Fibroblast of lung (primary cell): Measurements from ENCODE around the gene UBN1.

ENCODE experiments used
- EZH2 ChIP-seq: IDR thresholded peaks from 2 replicates; pipeline ENCODE4 v1.5.1; 2012; ENCODE audit warnings: low read length, control low read depth, mild to moderate bottlenecking; ENCODE audit errors: missing control alignments
- TF ChIP-seq, protein P1 (sequence below), 2 donors: IDR thresholded peaks in 1 of 2; conservative IDR thresholded peaks in 1 of 2; 1 replicate in 1 of 2; 2 replicates in 1 of 2; pipeline ENCODE4 v1.5.1; 2011 to 2012; ENCODE audit warnings: low read length in 2 of 2, control low read depth in 1 of 2, inconsistent platforms in 1 of 2, low read depth in 1 of 2, mild to moderate bottlenecking in 1 of 2

DNA sequence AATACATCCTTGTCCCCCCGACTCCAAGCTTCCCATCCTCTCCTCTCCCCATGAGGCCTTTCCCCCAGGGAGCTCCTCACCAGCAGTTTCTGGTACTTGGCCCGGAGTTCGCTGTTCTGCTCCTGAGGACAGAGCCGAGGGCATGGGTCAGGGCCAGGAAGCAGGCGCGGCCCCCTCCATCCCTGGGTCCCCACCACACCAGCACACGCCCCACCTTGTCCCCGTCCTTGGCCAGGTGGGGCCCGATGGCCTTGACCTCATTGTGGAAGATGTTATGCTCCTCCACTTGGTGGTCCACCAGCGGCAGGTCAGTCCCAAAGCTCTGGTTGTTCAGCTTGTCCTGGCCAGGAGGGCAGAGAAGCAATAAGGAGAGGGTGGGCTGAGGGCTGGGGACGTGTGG is 53.5 kb downstream of the UBN1 start:
- TF ChIP-seq, protein P1, sequence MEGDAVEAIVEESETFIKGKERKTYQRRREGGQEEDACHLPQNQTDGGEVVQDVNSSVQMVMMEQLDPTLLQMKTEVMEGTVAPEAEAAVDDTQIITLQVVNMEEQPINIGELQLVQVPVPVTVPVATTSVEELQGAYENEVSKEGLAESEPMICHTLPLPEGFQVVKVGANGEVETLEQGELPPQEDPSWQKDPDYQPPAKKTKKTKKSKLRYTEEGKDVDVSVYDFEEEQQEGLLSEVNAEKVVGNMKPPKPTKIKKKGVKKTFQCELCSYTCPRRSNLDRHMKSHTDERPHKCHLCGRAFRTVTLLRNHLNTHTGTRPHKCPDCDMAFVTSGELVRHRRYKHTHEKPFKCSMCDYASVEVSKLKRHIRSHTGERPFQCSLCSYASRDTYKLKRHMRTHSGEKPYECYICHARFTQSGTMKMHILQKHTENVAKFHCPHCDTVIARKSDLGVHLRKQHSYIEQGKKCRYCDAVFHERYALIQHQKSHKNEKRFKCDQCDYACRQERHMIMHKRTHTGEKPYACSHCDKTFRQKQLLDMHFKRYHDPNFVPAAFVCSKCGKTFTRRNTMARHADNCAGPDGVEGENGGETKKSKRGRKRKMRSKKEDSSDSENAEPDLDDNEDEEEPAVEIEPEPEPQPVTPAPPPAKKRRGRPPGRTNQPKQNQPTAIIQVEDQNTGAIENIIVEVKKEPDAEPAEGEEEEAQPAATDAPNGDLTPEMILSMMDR (conservative IDR thresholded peaks at IDR 0.05 in 1 of 2, IDR thresholded peaks at IDR 0.05 in 1 of 2; ENCODE audit: low read depth in 1 of 2, low read length in 2 of 2), result no peak
- no peak for TF ChIP-seq EZH2
